Vagina (tissue), 2 donors: ENCODE data around the gene SFMBT2.

Source experiments
- POLR2A ChIP-seq, 2 donors: fragments of 450-650 bp; IDR thresholded peaks; one replicate each; pipeline ENCODE4 v1.6.1; 2017; ENCODE audit warnings: antibody characterized with exemption in 2 of 2, mild to moderate bottlenecking in 2 of 2, moderate library complexity in 2 of 2
- POLR2AphosphoS5 ChIP-seq, 2 donors: sonication (generic); formaldehyde crosslinking; IDR thresholded peaks; one replicate each; pipeline ENCODE4 v1.9.0; 2017; ENCODE audit warnings: antibody characterized with exemption in 2 of 2, mild to moderate bottlenecking in 2 of 2, low read depth in 1 of 2; ENCODE audit not compliant: insufficient read depth in 1 of 2
- TF ChIP-seq, protein P1 (sequence below), 3 experiments: fragments of 450-650 bp in 2 of 3; fragments of 200-600 bp in 1 of 3; sonication (generic) in 1 of 3; IDR thresholded peaks; one replicate each; pipeline ENCODE4 v1.5.1; 2017 to 2019; ENCODE audit warnings: antibody characterized with exemption in 3 of 3, mild to moderate bottlenecking in 2 of 3, moderate library complexity in 2 of 3

DNA sequence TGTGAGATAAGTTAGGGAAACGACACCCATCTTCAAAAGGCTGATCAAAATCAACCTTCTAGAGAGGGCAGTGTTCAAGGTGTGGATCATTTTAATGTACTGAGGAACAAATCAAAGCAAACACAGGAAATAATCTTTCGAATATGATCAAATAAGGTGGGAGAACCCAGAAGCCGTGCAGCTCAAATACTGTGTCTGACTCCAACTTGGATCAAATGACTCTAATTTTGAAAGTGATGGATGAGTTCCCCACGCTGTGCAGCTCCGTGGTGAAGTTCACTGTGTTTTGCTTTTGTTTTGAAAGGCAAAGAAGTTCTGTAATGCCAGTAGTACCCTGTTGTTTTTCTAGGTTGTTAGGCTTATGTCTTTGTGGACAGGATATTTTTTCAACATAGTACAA, 250.9 kb downstream of the SFMBT2 start:
- TF ChIP-seq, protein P1, sequence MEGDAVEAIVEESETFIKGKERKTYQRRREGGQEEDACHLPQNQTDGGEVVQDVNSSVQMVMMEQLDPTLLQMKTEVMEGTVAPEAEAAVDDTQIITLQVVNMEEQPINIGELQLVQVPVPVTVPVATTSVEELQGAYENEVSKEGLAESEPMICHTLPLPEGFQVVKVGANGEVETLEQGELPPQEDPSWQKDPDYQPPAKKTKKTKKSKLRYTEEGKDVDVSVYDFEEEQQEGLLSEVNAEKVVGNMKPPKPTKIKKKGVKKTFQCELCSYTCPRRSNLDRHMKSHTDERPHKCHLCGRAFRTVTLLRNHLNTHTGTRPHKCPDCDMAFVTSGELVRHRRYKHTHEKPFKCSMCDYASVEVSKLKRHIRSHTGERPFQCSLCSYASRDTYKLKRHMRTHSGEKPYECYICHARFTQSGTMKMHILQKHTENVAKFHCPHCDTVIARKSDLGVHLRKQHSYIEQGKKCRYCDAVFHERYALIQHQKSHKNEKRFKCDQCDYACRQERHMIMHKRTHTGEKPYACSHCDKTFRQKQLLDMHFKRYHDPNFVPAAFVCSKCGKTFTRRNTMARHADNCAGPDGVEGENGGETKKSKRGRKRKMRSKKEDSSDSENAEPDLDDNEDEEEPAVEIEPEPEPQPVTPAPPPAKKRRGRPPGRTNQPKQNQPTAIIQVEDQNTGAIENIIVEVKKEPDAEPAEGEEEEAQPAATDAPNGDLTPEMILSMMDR (IDR thresholded peaks at IDR 0.05) = no peak
- TF ChIP-seq POLR2A (IDR thresholded peaks at IDR 0.05) = no peak
- no peak for TF ChIP-seq POLR2AphosphoS5 (IDR thresholded peaks at IDR 0.05; ENCODE audit: insufficient read depth in 1 of 2, low read depth in 1 of 2)
